Activated B cell treated with CpG ODN at 0.5 μM for 24 hours (primary cell): ENCODE results near the gene MUSTN1. TPM values are rescaled to one million over a fixed set of nuclear protein-coding genes. Genes with fewer than 3 reads are reported as not detected.

Experiments
- ATAC-seq: fragments of 200-7000 bp; cut with Tn5 transposase; one replicate; pipeline ENCODE4 v1.10.0; 2021; ENCODE audit warnings: low read depth, mild to moderate bottlenecking, moderate library complexity
- CTCF ChIA-PET: fragments of 350-600 bp; sonication (Branson Sonifier 250); formaldehyde crosslinking; loops from one replicate; lab custom pipeline; 2021; ENCODE audit warnings: antibody characterized with exemption; lab: Charles Lee
- POLR2A ChIA-PET: fragments of 350-600 bp; sonication (Branson Sonifier 250); formaldehyde crosslinking; loops from one replicate; lab custom pipeline; 2021; ENCODE audit warnings: antibody characterized with exemption; lab: Charles Lee
- DNase-seq: peaks from one replicate; pipeline ENCODE4 v3.0.0; 2022
- H3K27ac Mint-ChIP-seq: one replicate; pipeline ENCODE4 v1.8.0; 2020; ENCODE audit warnings: mixed read lengths
- H3K27me3 Mint-ChIP-seq: one replicate; pipeline ENCODE4 v1.8.0; 2021; ENCODE audit warnings: mixed read lengths
- H3K36me3 Mint-ChIP-seq: one replicate; pipeline ENCODE4 v1.8.0; 2021; ENCODE audit warnings: low read depth, mixed read lengths
- H3K4me1 Mint-ChIP-seq: one replicate; pipeline ENCODE4 v1.8.0; 2021; ENCODE audit warnings: mixed read lengths
- H3K4me3 Mint-ChIP-seq: one replicate; pipeline ENCODE4 v1.8.0; 2020; ENCODE audit warnings: mild to moderate bottlenecking, mixed read lengths
- H3K9me3 Mint-ChIP-seq: one replicate; pipeline ENCODE4 v1.8.0; 2020; ENCODE audit warnings: mixed read lengths
- intact Hi-C: fragments of 100-400 bp; cut with micrococcal nuclease; formaldehyde crosslinking; loops from one replicate; pipeline ENCODE4 v1.15.1; 2024
- total RNA-seq: library from RNA; stranded (reverse); gene quantifications from 2 replicates; pipeline ENCODE4 v1.2.3, GENCODE V29; 2022
- TF ChIP-seq, protein P1 (sequence below): fragments of 200-600 bp; IDR thresholded peaks from one replicate; pipeline ENCODE4 v1.8.0; 2022; ENCODE audit warnings: antibody characterized with exemption, mild to moderate bottlenecking

The MUSTN1 gene
- total RNA-seq, 1 donor from 2014 or later = 1.6 TPM

DNA sequence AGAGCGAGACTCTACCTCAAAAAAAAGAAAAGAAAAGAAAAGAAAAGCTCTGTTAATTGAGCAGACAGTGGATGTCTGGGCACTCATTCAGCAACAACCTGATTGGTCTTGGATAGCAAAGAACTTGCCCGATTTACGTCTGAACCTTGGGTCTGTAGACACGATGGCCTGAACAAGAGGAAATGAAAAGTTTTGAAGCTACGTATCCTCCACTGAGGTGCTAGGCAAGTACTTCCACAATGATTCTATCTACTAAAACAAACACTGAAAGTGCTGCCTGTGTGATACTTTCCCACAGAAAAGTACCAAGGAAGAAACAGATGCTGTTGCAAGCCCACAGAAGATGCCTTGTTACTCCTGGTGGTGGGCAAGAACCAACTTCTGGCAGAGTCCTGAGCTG is 21.8 kb upstream of the MUSTN1 start:
- Mint-ChIP-seq H3K9me3 (no peaks in the 10 kb centered on the region), H3K27me3 (no peaks in the 10 kb centered on the region), H3K36me3 (peaks cover 41% of the 10 kb centered on the region), H3K4me1 (no peaks in the 10 kb centered on the region), H3K4me3 (no peak overlapping the region), H3K27ac (no peak overlapping the region)
- TF ChIP-seq, protein P1, sequence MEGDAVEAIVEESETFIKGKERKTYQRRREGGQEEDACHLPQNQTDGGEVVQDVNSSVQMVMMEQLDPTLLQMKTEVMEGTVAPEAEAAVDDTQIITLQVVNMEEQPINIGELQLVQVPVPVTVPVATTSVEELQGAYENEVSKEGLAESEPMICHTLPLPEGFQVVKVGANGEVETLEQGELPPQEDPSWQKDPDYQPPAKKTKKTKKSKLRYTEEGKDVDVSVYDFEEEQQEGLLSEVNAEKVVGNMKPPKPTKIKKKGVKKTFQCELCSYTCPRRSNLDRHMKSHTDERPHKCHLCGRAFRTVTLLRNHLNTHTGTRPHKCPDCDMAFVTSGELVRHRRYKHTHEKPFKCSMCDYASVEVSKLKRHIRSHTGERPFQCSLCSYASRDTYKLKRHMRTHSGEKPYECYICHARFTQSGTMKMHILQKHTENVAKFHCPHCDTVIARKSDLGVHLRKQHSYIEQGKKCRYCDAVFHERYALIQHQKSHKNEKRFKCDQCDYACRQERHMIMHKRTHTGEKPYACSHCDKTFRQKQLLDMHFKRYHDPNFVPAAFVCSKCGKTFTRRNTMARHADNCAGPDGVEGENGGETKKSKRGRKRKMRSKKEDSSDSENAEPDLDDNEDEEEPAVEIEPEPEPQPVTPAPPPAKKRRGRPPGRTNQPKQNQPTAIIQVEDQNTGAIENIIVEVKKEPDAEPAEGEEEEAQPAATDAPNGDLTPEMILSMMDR = no peak
- POLR2A ChIA-PET = interaction anchor here (0.7 kb wide), 1 partner anchor 86 kb away, joined by 4 read pairs; the partner anchor contains the start of gene NEK4
- no peak for ATAC-seq
- no peak for DNase-seq
- intact Hi-C loops = no loop called here
- CTCF ChIA-PET = no interaction called here

DNA sequence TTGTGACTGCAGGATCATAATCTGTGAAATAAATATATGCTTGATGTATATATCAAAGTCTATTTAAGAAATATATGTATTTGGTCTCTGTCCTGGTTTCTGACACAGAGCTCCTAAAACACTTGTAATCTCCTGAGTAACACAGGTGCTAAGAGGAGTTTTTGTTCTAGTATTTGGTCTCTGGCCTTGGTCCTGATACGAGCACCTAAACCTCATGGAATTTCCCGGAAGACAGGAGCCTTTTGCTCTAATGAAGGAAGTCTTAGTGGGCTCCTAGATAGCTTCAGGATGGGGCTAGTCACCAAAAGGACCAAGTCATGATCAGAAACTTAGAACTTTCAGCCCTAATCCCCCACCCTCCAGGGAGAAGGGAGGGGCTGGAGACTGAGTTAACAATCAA is 19.2 kb upstream of the MUSTN1 start:
- H3K27ac Mint-ChIP-seq = no peak overlapping the region
- POLR2A ChIA-PET = no interaction called here
- intact Hi-C loops = no loop called here
- TF ChIP-seq, protein P1 = no peak
- no peaks in the 10 kb centered on the region for H3K9me3 Mint-ChIP-seq
- DNase-seq = no peak
- no peaks in the 10 kb centered on the region for H3K4me1 Mint-ChIP-seq
- no peaks in the 10 kb centered on the region for H3K27me3 Mint-ChIP-seq
- H3K4me3 Mint-ChIP-seq = no peak overlapping the region
- CTCF ChIA-PET = interaction anchor here (1.7 kb wide), 1 partner anchor 8 kb away, joined by 3 read pairs; no protein-coding TSS in a partner anchor
- ATAC-seq = no peak
- H3K36me3 Mint-ChIP-seq = peaks cover 57% of the 10 kb centered on the region

DNA sequence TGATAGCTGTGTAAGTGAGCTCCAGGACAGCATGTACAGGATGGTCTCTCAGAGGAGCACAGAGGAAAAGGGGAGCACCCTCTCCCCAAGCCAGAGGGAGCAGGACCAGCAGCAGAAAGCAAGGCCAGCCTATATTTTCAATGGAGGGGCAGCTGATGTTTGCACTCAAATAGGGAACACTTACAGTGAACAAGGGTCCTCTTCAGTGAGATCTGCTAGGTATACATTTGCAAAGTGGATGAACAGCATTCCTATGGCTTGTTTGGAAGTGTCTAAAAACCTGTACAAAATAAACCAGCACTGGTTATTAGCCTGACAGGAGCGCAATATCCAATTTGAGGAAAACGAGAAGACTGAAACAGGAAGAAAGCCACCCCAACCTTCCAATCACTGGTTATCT is 17.6 kb upstream of the MUSTN1 start:
- DNase-seq (no peak), ATAC-seq (no peak)
- H3K27ac Mint-ChIP-seq = no peak overlapping the region
- no peak overlapping the region for H3K4me3 Mint-ChIP-seq
- no peaks in the 10 kb centered on the region for H3K4me1 Mint-ChIP-seq
- H3K36me3 Mint-ChIP-seq = peaks cover 70% of the 10 kb centered on the region
- intact Hi-C loops = no loop called here
- H3K27me3 Mint-ChIP-seq = no peaks in the 10 kb centered on the region
- TF ChIP-seq, protein P1 = no peak
- CTCF ChIA-PET = no interaction called here
- H3K9me3 Mint-ChIP-seq = no peaks in the 10 kb centered on the region
- POLR2A ChIA-PET = no interaction called here

DNA sequence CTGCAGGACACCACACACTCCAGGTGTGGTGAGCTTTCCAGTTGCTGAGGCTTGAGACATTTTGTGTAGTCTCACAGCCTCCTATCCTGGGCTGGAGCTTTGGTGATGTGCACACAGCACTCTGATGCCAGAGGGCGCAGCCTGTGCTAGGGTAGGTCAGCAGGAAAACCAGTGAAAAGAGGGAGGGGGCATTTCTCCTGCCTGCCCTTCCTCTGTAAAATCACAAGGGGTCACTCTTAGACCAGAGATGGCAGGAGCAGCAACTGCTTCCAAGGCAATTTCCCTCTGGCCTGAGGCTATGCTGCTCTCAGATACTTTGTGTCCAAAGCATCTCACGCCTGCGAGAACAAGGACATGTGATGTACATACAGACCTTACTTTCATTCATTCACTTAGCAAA is 16.5 kb upstream of the MUSTN1 start:
- POLR2A ChIA-PET = no interaction called here
- H3K27ac Mint-ChIP-seq = no peak overlapping the region
- H3K4me3 Mint-ChIP-seq = no peak overlapping the region
- no peaks in the 10 kb centered on the region for H3K4me1 Mint-ChIP-seq
- peaks cover 71% of the 10 kb centered on the region for H3K36me3 Mint-ChIP-seq
- CTCF ChIA-PET = interaction anchor here (1.1 to 1.5 kb wide), 2 partner anchors 80 to 222 kb away, joined by 3 to 5 read pairs; no protein-coding TSS in a partner anchor
- DNase-seq = no peak
- intact Hi-C loops = loop anchor here (1.0 to 2.0 kb wide), 3 partner anchors 83 to 345 kb away; no protein-coding TSS in a partner anchor
- H3K9me3 Mint-ChIP-seq = no peaks in the 10 kb centered on the region
- TF ChIP-seq, protein P1 = no peak
- no peaks in the 10 kb centered on the region for H3K27me3 Mint-ChIP-seq
- peak; percentile 71 for ATAC-seq

DNA sequence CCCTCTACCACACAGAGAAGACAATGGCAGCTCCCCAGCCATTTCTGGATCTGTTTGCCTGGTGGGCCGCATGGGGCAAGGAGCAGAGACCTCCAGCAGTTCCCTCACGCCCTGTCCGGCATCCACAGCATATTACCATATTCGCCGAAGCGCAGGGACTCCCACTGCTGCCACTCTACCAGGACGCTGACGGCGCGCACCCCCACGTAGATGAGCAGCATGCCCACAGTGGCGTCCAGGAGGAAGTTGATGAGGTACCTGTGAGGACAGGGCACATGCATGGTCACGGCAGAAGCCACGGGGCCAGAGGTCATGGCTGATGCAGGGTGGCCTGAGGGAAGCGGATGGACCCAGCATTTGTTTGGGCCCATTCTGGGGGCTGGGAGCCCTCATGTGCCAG is 14.8 kb upstream of the MUSTN1 start:
- Mint-ChIP-seq H3K9me3 (no peaks in the 10 kb centered on the region), H3K27me3 (no peaks in the 10 kb centered on the region), H3K4me1 (no peaks in the 10 kb centered on the region), H3K36me3 (peaks cover 61% of the 10 kb centered on the region), H3K27ac (no peak overlapping the region), H3K4me3 (no peak overlapping the region)
- intact Hi-C loops = loop anchor here (2.0 to 5.0 kb wide), 2 partner anchors 85 to 138 kb away; no protein-coding TSS in a partner anchor
- TF ChIP-seq, protein P1 = no peak
- ATAC-seq = no peak
- POLR2A ChIA-PET = no interaction called here
- CTCF ChIA-PET = no interaction called here
- DNase-seq = no peak
